NOMO-1 treated with DMSO at 0.1 percent for 48 hours (cell line): ENCODE measurements around the gene CLCN6.

ENCODE experiments used
- DNase-seq: peaks from one replicate; lab custom pipeline; 2025; ENCODE audit not compliant: unreplicated experiment; lab: John Stamatoyannopoulos, UW

The CLCN6 gene

DNA sequence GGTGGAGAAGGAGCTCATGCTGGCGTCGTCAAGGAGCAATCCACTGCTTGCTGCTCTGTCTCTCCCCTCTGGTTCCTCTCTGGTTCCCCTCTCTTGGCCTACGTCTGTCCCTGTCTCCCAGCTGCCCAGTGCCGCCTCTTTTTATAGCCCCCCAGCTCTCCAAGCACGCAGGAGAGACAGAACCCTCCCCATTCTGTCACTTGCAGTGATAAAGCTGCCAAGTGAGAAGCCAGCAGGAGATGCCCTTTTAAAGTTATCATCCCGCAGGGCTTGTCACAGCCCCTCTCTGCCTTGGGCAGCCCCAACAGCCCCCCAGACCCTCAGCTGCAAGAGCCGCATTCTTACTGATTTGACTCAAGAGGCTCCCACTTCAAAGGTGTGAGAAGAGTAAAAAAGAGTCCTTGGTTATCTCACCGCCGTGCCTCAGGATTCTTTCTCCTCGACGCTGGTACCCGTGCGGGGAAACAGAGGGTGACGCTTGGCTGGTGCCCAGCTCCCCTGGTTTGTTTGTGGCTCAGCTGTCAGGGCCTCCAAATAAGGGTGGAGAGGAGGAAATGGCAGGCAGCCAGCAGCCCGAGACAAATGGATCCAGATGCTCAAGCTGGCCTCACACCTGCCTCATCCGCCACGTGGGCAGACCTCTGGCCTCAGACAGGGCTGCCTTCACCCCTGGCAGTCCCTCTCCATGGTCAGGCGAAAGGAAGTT, 41.8 kb downstream of the CLCN6 start, which contains the start of gene NPPA:
Gene NPPA (minus strand): TSS at position 117 of the 706 bp plus-strand sequence. CDS start 99 bp downstream, at position 18.
- no peak for DNase-seq

DNA sequence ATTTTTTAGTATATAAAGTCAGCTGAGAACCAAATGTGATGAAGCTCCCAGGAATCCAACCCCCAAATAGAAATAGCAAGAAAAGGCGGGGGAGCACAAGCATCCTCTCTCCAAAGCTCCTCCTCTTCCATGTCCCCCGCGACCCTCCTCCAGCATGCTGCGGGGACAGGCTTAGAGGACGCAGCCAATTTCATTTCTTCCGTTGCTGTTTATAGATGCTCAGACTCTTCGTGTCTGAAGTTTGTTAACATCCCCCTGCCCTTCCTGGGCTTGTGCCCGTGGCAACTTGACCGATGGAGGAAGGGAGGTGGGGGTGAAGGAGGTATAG, 42.3 kb downstream of the CLCN6 start:
- no peak for DNase-seq

DNA sequence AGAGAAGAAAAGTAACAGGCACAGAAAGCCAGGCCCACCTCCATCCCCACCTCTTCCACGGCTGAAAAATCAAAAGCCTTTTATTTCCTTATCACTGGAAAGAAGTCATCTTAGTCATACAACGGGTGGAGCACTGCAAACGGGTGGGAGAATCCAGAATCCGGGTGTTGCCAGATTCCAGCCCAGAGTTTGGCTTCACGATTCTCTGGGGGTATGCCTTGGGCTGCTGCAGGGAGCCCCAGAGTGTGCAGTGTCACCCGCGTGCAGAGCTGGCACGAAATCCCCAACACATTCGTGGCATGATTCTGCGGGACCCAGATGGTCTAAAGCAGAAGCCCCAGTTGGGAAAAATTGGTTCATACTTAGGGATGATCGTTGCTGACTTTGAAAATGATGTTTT, 44.2 kb downstream of the CLCN6 start:
- DNase-seq = no peak

DNA sequence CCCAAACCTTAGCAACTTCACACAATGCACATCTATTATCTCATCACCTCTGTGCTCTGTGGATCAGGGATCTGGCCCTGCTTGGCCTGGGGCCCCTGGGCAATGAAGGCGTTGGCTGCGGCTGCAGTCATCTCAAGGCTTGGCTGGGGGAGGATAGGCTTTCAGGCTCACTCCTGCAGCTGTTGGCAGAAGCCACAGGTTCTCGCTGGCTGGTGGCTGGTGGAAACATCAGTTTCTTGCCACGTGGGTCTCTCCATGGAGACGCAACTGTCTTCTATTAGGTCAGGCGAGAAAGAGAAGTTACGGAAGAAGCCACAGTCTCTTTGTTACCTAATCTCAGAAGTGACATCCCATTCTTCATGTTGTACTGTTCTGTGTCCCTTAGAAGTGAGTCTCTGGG, 45.2 kb downstream of the CLCN6 start:
- DNase-seq = peak; percentile 95

DNA sequence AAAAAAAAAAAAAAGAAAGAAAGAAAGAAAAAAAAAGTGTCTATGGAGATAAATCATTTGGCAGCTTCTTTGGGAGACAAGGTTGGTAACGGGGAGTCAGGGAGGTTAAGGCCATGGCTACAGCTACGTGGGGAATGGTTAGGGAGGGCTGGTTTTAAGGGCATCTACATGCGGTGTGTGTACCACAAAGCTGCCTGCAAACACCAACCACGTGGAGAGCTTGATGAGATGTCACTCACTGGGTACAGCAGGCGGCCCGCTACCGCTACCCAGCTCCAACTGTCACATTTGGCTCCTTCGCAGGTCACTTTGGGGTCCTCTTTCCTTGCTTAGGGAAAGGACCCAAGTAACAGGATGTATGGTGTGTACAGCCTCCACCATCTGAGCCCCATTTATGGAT, 48.5 kb downstream of the CLCN6 start:
- DNase-seq = no peak

DNA sequence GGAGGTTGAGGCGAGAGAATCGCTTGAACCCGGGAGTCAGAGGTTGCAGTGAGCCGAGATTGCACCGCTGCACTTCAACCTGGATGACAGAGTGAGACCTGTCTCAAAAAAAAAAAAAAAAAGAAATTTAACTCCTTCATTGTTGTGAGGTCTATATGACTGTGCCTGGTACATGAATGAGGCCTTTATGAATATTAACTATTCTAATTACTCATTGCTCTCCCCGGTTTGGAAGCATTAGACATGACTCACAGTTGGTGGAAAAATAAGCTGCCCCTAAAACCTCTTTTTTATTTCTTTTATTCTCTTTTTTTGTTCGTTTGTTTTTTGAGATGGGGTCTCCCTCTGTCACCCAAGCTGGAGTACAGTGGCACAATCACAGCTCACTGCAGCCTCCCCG, 49.4 kb downstream of the CLCN6 start:
- DNase-seq = no peak

DNA sequence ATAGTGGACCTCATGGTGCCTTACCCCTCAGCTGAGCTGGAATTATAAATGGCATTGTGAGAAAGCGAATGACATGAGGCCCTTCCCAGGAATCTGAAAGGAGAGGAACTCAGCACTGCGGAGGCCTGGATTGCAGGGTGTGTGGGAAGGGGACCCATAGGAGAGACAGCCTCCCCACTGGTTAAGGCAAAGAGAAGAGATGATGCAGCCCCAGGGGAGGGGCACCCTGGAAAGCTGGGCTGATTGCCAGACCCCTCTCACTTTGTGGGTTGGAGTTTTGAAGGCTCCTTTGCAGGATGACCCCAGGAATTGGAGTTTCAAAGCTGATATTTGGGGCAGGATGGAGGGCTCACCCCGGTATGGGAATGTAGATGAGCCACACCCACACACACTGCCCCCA, 50.7 kb downstream of the CLCN6 start:
- DNase-seq = no peak

DNA sequence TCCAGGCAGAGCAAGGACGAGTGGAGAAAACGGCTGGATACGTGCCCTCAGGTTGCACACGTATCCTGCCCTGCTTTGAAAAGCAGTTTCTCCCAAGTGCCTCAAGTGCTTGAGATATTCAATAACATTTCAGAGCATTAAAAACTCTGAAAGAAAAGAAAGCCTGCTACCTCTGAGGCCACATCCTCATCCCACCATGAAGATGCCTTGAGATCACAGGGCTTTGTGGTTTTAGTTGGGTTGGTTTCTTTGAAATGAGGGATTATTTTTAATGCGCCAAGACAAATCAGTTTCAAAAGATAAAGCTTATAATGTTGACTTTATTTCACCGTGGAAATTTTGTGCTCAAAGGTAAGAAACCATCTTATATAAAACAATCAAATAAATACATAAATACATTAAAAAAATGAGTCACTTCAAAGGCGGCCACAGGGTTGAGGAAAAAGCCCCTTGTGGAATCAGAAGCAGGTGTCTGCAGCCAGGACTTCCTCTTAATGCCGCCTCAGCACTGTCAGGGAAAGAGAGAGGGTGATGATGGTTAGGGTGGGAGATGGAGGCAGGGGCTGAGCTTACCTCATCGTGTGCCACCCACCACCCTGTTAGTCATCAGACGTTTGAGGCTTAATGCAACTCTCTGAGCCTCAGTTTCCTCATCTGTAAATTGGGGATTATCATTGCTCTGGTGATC, 51.3 kb downstream of the CLCN6 start:
- no peak for DNase-seq

DNA sequence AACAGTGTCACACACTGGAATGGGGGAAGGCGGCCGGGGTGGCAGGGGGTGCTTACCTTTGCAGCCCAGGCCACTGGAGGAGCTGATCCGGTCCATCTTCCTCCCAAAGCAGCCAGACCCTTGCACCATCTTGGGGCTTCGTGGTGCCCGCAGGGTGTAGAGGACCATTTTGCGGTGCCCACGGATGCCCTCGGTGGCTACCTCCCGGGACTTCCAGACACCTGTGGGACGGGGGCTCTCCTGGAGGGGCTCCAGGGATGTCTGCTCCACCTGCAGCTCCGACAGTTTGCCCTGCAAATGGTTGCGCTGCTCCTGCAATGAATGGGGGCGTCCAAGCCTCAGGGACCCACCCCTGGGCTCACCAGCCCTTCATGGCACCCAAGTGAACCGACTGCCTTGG, 52.2 kb downstream of the CLCN6 start:
- no peak for DNase-seq

DNA sequence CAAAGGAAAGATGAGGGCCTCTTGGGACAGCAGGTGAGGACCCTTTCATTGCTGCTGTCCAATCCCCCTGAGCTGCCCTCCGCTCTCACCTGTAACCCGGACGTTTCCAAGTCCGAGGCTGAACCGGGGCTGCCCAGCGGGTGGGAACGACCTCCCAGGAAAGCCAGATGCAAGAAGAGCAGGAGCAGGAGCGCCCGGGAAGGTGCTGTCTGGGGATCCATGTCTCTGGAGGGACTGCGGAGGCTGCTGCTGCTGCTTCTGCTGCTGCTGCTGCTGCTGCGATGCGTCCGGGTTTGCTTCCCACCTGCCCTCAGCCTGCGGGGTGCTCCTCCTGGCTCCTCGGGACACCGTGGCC, 52.6 kb downstream of the CLCN6 start, which contains the start of gene NPPB:
Gene NPPB (minus strand): TSS at position 333 of the 355 bp plus-strand sequence. CDS start 112 bp downstream, at position 221.
- no peak for DNase-seq

DNA sequence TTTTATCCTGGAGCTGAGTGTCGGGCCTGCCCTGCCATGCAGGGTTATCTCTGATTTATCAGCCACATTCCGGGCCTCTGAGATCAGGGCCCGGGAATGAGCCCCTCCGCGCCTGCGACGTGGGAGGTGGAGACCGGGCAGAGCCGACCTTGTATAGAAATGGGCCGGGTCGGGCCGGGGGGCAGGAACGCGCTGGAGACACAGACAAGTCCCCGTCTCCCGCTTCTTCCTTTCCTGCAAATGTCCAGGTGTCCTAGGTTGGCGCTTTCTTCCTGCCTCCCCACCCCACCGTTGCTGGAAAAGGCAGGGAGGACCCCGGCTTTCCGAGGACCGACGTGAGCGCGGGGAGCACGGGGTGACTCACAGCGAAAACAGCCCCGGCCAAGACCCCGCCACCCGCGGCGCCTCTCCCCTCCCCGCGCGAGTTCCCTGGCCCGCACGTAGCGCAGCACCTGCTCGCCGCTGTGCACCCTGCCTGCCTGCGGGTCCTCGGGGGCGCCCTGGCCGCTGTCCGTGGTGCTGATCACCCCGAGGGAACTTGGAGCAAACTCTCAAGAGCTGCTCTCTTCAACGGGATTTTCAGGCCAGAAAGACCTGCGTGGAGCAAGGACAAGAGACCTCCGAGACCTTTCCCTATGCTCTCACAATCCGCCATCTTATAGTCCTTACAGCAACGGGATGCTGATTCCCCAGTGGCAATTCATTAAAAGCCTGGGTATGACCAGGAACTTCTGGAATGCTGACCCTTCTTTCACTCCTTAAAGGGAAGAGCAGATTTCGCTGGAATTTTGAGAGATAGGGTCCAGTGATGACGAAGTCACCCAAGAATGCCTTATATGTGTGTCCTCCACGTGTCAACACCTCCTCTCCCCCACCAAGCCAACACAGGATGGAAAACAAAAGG, 53.2 kb downstream of the CLCN6 start:
- peak; percentile 54 for DNase-seq

DNA sequence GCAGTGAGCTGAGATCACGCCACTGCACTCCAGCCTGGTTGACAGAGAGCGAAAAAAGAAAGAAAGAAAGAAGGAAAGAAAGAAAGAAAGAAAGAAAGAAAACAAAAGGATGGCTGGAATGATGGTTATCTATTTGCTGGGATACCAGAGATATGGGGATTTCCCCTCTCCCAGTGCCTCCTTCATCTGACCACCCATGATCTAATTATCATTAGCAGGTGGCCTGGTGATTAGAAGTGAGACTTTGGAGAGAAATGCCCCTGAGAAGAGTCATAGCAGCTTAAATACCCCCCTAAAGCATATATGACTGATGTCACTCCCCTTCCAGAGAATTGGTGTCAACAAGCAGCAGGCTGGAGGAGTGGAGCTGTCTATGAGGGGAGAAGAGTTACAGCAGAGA, 54.1 kb downstream of the CLCN6 start:
- no peak for DNase-seq

DNA sequence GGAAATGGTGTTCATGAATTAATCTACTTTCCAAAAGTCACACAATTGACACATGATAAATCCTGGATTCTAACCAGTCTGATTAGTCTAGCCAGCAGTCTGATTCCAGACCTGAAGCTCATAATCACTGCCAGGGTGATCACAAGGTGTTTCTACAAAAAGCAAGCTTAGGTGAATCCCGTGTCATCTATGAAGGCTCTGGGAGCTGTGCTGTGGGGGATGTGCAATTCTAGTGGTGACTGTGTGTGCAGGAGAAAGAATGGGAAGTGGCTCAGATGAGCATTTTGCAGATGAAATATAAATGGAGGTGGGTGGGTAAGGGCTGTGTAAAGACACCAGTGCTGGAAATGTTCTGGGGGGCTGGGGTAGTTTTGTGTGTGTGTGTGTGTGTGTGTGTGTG, 54.6 kb downstream of the CLCN6 start:
- no peak for DNase-seq

DNA sequence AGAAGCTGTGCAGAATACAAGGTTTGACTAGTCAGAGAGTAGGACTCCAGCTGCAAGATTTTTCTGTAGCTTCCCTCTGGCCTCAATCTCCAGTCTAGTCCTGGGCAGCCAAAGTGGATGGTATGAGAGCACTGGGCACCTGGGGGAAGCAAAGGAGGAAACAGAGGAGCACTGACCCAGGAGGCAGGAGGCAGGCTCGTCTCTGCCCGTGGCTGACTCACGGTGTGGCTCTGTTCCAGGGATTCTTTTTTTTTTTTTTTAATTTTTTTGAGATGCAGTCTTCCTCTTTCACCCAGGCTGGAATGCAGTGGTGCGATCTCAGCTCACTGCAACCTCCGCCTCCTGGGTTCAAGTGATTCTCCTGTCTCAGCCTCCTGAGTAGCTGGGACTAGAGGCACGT, 56.9 kb downstream of the CLCN6 start:
- no peak for DNase-seq

DNA sequence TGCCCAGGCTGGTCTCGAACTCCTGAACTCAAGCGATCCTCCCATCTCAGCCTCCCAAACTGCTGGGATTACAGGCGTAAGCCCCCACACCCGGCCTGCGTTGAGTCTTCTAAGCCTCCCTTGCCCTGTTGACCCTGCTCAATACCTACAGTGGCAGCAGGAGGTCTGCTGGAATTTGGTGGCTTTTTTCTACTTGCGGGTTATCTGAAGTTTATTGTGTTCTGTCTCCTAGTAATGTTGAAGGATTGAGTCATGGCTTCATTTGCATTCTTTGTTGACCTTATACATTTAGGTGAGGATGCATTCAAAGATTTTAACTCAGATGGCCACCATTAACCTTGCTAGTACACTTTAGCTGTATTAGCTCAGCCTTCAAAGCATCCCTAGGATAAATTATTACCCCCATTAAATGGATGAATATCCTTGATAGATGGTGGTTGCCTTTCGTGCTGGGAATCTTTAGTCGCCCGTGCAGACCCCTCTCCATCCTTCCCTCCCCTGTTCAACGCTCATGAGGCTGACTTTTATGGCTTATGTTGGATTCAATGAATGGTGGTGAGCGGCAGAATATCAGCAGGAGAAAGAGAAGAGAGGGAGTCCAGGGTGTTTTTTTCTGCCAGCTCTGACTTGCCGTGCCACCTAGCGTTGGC, 62.5 kb downstream of the CLCN6 start:
- no peak for DNase-seq

DNA sequence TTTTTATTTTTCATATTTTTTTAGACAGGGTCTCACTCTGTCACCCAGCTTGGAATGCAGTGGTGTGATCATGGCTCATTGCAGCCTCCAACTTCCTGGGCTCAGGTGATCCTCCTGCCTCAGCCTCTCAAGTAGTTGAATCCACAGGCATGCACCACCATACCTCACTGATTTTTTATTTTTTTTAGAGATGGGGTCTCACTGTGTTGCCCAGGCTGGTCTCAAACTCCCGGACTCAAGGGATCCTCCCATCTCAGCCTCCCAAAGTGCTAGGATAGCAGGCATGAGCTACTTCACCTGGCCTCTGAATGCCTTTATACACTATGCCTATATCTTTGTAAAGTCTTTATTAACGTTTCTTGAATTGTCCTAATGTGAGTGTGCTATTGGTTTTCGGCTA, 63.1 kb downstream of the CLCN6 start:
- DNase-seq = no peak

DNA sequence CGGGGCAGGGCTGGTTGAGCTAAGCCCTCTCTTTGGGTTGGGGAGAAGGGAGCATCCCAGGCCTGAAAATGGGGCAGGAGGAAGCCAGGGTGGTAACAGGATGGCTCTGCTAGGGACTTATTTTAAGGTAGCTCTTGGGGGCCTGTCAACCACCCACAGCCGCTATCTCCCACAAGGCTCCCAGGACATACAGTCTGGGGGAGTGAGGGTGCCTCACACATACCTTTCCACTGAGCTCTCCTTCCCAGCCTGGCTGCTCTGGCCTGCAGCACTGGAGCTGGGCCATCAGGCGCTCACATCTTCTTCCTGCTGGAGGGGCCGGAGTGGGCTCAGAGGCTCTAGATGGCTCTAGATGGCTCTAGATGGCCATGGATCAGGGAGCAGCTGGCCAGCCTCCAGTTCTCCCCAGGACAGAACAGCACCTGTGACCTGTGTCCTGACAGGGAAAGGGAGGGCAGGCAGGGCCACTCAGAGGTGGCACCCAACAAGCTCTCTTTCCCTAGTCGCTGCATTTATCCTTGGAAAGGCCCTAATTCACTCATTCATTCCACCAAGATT, 63.7 kb downstream of the CLCN6 start:
- no peak for DNase-seq

DNA sequence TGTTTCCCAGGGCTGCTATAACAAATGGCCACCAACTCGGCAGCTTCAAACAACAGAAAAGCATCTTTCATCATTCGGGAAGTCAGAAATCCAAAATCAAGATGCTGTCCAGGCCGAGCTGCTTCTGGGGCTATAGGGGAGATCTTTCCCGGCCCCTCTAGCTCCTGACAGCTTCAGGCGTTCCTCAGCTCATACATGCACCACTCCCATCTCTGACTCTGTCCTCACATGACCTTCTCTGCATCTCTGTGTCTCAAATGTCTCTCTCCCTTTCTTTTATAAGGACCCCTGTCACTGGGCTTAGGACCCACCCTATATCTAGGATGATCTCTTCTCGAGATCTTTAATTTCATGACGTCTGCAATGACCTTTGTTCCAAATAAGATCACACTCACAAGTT, 66.6 kb downstream of the CLCN6 start:
- no peak for DNase-seq

DNA sequence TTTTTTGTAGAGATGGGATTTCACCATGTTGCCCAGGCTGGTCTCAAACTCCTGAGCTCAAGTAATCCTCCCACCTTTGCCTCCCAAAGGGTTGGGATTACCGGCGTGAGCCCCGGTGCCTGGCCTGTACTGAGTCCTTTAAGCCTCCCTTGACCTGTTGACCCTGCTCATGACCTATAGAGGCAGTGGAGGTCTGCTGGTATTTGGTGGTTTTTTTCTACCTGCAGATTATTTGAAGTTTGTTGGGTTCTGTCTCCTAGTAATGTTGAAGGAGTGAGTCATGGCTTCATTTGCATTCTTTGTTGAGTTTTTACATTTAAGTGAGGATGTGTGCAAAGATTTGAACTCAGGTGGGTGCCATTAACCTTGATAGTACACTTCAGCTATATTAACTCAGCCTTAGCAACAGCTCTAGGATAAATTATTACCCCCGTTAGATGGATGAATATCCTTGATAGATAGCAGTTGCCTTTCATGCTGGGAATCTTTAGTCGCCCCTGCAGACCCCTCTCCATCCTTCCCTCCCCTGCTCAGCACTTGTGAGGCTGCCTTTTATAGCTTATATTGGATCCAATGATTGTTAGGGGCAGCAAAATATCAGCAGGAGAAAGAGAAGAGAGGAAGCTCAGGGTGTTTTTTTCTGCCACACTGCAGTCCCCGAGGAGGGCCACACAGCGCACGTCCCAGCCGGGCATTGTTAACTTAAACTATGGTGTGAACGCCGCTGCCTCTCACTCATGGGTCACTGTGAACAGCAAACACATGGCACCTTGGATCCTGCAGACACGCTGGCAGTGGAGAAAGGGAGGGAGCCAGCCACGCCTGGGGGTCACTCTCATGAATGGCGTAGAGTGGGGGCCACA, 67.6 kb downstream of the CLCN6 start:
- no peak for DNase-seq

DNA sequence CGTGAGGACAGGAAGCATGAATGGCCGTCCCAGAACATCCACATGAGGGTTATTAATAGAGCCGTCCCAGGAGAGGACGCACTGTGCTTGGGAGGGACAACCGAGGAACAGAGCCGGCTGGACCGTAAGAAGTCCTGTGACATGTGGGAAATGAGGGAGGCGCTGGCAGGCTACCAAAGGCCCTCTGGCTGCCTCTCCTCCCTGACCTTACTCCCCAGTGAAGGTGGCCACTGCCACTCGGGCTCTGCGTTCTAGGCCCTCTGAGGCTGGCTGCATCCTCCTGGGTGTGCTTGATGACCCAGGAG, 68.2 kb downstream of the CLCN6 start:
- no peak for DNase-seq
